ENCODE data around the gene KIF12.
"Not testable (repeated sequence)": the region's sequence is repeated elsewhere in the genome, so short reads cannot be mapped to it uniquely, and the experiment has no call there.

Gene KIF12

DNA sequence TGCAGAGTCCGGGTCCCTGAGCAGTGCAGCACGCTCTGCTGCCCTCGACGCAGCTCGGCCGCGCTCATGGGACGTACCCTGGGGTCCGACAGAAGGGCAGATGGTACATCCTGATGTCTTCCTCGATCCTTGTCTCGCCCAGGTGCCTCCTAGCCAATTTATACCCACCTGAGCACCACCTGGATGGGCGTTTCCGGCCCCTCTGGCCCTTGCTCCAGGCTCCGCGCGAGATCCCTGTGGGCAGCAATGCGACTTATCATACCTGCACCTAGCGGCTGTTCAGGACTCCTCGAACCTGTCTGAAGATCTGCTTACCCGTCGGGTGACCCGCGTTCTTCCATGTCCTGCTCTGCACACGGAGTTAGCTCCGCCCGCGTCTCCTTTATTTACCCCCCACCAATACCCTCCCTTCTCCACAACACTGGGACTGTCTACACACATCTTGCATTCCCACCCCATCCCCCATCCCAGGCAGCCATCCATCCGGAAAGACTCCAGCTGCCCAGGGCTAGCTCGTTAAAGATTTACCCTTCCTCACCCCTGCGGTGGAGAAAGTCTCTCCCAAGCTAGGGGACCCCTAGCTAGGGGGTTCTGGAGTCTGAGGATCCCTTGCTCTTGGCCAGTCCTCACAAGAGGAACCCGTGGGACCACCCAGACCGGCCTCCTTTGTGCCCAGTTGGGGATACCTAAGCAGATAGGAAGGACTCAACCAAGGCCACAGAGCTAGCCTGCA, at the start of gene KIF12:
TSS of gene KIF12 (minus strand) at position 357 of the 733 bp plus-strand sequence. CDS start at position 341, 16 bp downstream.
- DNase-seq, result no peak

GRCh38 chr9:114146735-114147134, 47.6 kb upstream of the KIF12 start:
- DNase-seq, result no peak

GRCh38 chr9:114143234-114143633, 44.1 kb upstream of the KIF12 start:
- no peak for DNase-seq

GRCh38 chr9:114141553-114142402, 42.7 kb upstream of the KIF12 start:
- DNase-seq, result no peak

DNA sequence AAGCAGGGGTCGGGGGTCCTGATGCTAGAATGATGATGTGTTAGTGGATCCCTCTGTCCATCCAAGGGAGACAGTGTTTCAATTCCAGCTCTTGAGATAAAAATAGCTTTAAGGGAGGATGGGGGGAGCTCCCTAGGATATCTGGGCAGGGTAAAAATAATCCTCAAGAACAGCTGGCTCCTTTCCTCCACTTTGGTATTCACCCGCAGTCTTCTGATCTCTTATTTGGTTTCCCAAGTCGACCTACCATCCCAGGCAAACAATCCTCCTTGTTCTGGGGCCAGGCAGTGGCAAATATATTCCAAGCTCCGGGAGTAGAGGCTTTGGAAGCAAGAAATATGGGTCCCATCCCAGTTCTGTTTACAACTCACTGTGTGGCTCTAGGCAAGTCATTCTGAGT, 41.8 kb upstream of the KIF12 start:
- no peak for DNase-seq

DNA sequence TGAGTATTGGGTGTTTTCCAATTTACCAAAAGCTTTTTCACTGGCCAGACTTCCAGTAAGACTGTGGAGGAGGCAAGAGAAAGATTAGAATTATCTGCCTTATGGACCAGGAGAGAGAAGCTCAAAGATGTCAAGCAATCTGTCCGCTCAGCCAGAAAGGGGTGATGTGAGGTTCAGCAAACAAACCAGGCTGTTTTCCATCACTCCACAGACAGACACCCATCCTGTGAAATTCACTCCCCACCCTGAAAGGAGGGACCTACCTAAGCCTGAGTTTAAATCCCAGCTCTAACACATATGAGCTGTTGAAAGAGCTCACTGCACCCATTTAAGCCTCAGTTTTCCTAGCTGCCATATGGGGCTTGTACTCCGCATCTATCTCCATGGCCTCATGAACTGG, 41.3 kb upstream of the KIF12 start:
- no peak for DNase-seq

- no peak for DNase-seq
Measured at GRCh38 chr9:114139071-114139470, 40.0 kb upstream of the KIF12 start.

DNA sequence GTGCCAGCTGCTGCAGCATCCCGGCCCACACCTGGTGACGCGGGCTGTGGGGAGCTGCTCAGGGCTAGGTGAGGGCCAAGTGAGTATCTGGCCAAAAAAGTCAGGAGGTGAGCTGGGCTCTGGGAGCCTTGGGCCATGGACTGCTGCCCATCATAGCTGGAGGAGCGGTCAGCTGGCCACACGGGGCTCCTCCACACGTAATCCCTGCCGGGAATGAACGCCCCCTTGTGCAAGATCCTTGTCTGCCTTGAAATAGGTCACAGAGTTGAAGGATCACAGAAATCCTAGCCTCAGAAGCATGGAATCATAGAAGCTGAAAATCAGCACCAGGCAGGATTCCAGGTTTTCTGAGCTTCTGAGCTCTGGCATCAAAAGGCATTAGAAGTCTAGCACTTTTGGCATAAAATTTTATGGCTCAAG, 39.5 kb upstream of the KIF12 start:
- DNase-seq, result no peak

DNA sequence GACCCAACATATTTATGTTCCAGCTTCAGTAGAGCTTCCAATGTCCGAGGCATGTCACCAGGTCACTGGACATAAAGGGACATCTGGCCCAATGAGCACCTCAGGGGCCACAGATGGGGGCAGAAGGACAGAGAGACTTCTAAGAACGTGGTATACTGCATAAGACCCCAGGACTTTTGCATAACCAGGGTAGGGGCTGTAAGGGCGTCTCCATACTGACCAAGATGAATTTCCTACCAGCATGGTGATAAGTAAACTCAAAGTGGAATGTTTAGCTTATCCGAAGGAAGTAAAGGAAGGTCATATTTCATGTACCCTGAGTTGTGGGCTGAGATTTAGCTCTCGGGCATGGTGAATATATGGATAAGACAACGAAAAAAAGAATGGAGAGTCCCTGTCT, 38.7 kb upstream of the KIF12 start:
- DNase-seq, result no peak

GRCh38 chr9:114134827-114135396, 35.8 kb upstream of the KIF12 start:
- DNase-seq, result no peak

DNA sequence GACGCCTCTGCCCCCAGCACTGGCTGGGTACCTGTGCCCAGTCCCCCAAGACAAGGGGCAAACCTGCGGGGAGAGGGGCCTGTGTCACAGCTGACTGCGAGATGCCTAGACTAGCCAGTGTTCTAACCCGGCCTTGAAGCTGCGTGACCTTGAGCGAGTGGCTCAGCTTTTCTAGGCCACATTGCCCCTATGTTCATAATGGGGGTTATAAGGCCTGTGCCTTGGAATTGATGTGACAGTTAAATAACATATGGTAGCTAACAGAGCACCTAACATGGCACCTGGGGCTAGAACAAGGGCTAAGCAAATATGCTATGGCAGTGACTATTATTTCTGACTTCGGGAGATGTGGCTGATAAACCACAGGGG, 33.4 kb upstream of the KIF12 start:
- DNase-seq, result no peak

- no peak for DNase-seq
Measured at GRCh38 chr9:114131808-114132549, 32.9 kb upstream of the KIF12 start.

GRCh38 chr9:114130624-114131277, 31.7 kb upstream of the KIF12 start:
- DNase-seq, result no peak

GRCh38 chr9:114130141-114130540, 31.0 kb upstream of the KIF12 start:
- no peak for DNase-seq

DNA sequence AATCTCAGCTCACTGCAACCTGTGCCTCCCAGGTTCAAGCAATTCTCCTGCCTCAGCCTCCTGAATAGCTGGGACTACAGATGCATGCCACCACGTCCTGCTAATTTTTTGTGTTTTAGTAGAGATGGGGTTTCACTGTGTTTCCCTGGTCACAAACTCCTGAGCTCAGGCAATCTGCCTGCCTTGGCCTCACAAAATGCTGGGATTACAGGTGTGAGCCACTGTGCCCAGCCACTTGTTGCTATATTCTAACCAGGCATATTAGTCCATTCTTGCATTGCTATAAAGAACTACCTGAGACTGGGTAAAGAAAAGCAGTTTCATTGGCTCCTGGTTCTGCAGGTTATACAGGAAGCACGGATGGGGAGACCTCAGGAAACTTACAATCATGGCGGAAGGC, 29.7 kb upstream of the KIF12 start:
- DNase-seq, result not testable (repeated sequence)

DNA sequence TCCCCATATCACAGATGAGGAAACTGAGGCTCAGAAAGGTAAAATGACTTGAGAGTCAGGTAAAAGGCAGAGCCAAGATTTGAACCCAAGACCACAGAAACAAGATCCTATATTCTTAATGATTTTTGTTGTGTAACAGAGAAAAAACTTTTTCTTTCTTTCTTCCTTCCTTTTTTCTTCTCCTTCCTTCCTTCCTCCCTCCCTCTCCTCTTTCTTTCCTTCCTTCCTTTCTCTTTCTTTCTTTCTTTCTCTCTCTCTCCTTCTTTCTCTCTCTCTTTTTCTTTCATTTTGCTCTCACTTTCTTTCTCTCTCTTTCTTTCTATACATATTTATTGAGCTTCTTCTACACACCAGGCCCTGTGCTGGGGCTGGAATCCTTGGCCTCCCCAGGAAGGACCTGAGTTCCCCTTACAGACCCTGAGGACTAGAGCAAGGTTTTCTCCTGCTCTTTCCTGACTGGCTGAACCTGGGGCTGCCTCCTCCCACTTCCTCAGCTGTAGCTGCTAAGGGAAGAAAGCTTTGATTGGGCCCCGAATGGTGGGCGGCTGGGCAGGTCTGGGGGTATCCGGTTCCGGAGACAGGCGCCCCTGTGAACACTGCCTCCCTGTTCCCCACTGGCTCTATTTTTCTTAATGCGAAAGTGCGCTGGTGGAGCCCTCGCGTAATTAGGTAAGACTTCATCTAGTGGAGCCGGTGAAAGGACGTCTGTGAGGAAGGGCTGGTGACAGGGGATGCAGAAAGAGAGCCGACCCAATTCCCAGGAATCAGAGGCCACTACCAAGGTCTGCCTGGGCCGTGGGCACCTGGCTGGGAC, 27.4 kb upstream of the KIF12 start:
- no peak for DNase-seq

- no peak for DNase-seq
Measured at GRCh38 chr9:114125476-114126013, 26.5 kb upstream of the KIF12 start.

- no peak for DNase-seq
Measured at GRCh38 chr9:114124666-114125475, 25.8 kb upstream of the KIF12 start.

DNA sequence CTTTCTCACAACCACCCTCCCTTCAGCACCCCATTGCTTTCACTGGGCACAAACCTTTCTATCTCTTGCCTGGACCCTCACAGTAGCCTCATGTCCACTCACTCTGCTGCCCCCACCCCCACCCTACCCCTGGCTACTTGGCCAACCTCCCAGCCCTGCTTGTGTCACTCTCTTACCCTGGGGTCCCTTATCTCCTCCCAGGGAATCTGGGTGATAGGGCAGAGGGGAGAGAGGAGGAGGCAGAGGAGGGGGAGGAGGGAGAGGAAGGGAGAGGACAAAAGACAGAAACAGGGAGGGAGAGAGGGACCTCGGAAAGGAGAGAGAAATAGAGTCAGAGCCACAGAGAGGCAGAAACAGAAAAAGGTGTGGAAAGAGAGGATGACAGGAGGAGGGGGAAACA, 25.0 kb upstream of the KIF12 start:
- no peak for DNase-seq
